ENCODE measurements around the gene METTL22. TPM values are rescaled to one million over a fixed set of nuclear protein-coding genes. Genes with fewer than 3 reads are reported as not detected.

METTL22 gene
- total and polyA plus RNA-seq, 4 donors, result 17.9 to 39.4 (median 32.4) TPM

DNA sequence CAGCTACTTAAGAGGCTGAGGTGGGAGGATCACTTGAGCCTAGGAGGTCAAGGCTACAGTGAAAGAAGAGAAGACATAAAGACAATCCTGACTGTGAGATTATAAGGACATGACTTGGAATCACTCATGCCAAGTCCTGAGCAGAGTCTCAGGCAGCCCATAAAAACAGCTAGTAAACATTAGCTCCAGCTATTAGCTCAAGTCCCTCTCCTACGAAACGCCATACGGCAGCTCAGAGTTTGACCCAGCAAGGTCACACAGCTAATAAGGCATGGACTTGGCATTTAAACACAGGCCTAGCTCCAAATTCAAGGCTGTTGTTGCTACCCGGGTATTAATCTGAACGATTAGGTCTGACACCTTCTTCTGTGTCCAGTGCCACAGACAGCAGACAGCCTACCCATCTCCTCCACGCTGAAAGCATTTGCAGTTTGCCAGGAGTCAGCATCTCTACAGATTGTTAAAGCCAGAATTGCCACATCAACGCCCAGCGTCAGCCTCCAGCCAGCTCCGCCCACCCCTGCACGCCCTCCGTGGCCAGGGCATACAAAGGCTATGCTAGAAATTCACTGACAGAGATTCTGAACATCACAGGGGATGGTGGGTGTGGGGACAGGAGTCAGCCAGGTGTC, 21.2 kb upstream of the METTL22 start:
- 58 to 73% methylated on average over 11 of the region's 11 CpGs for WGBS, 2 donors
- Histone ChIP-seq H3K9me3 (ENCODE audit: control insufficient read depth in 4 of 4, insufficient read depth in 3 of 4, low read length in 3 of 4) (peaks cover 0 to 21% (median 7%) of the 10 kb centered on the region in 4 donors), H3K4me1 (ENCODE audit: control insufficient read depth in 5 of 5, insufficient read depth in 5 of 5, low read length in 5 of 5) (peaks cover 0 to 11% (median 0%) of the 10 kb centered on the region in 5 donors)

GRCh38 chr16:8605554-8605953, 15.9 kb upstream of the METTL22 start:
- H3K9ac ChIP-seq (ENCODE audit: insufficient read depth in 1 of 2, low read length in 2 of 2), result no peak overlapping the region
- no peak for ATAC-seq (ENCODE audit: insufficient read depth, low FRiP score)
- H3K4me1 ChIP-seq (ENCODE audit: control insufficient read depth in 5 of 5, insufficient read depth in 5 of 5, low read length in 5 of 5), result peaks cover 0 to 3% (median 0%) of the 10 kb centered on the region in 5 donors
- peaks cover 0 to 4% (median 2%) of the 10 kb centered on the region in 3 donors for H3K27me3 ChIP-seq (ENCODE audit: control insufficient read depth in 3 of 3, insufficient read depth in 3 of 3, low read length in 2 of 3)
- H3K4me3 ChIP-seq, result no peak overlapping the region
- no peak for DNase-seq
- no peaks in the 10 kb centered on the region for H3K36me3 ChIP-seq (ENCODE audit: control insufficient read depth in 4 of 4, insufficient read depth in 4 of 4, low read length in 4 of 4)
- no peak overlapping the region for H3K27ac ChIP-seq (ENCODE audit: low read depth in 1 of 2, low read length in 1 of 2)
- TF ChIP-seq CTCF (IDR thresholded peaks at IDR 0.05; ENCODE audit: control extremely low read depth, extremely low read depth), result no peak
- H3K9me3 ChIP-seq (ENCODE audit: control insufficient read depth in 4 of 4, insufficient read depth in 3 of 4, low read length in 3 of 4), result peaks cover 0 to 13% (median 1%) of the 10 kb centered on the region in 4 donors

More for the DNA sequence above, 21.2 kb upstream of the METTL22 start:
- H3K27me3 ChIP-seq (ENCODE audit: control insufficient read depth in 3 of 3, insufficient read depth in 3 of 3, low read length in 2 of 3), result peaks cover 0 to 6% (median 0%) of the 10 kb centered on the region in 3 donors
- no peak for ATAC-seq (ENCODE audit: insufficient read depth, low FRiP score)
- H3K9ac ChIP-seq (ENCODE audit: insufficient read depth in 1 of 2, low read length in 2 of 2), result no peak overlapping the region
- no peak for TF ChIP-seq CTCF (IDR thresholded peaks at IDR 0.05; ENCODE audit: control extremely low read depth, extremely low read depth)
- H3K4me3 ChIP-seq, result no peak overlapping the region
- H3K36me3 ChIP-seq (ENCODE audit: control insufficient read depth in 4 of 4, insufficient read depth in 4 of 4, low read length in 4 of 4), result no peaks in the 10 kb centered on the region
- DNase-seq, result peak; percentile 53 to 86 (median 78)
- no peak overlapping the region for H3K27ac ChIP-seq (ENCODE audit: low read depth in 1 of 2, low read length in 1 of 2)

GRCh38 chr16:8607214-8607613, 14.3 kb upstream of the METTL22 start:
- H3K9me3 ChIP-seq (ENCODE audit: control insufficient read depth in 4 of 4, insufficient read depth in 3 of 4, low read length in 3 of 4), result peaks cover 0 to 5% (median 0%) of the 10 kb centered on the region in 4 donors
- no peak overlapping the region for H3K4me3 ChIP-seq
- H3K27me3 ChIP-seq (ENCODE audit: control insufficient read depth in 3 of 3, insufficient read depth in 3 of 3, low read length in 2 of 3), result peaks cover 0 to 4% (median 2%) of the 10 kb centered on the region in 3 donors
- no peak for ATAC-seq (ENCODE audit: insufficient read depth, low FRiP score)
- H3K36me3 ChIP-seq (ENCODE audit: control insufficient read depth in 4 of 4, insufficient read depth in 4 of 4, low read length in 4 of 4), result no peaks in the 10 kb centered on the region
- no peak for DNase-seq
- TF ChIP-seq CTCF (IDR thresholded peaks at IDR 0.05; ENCODE audit: control extremely low read depth, extremely low read depth), result no peak
- H3K4me1 ChIP-seq (ENCODE audit: control insufficient read depth in 5 of 5, insufficient read depth in 5 of 5, low read length in 5 of 5), result peaks cover 0 to 2% (median 0%) of the 10 kb centered on the region in 5 donors
- WGBS, 2 donors, result 77 to 79% methylated on average over 9 of the region's 9 CpGs
- H3K9ac ChIP-seq (ENCODE audit: insufficient read depth in 1 of 2, low read length in 2 of 2), result no peak overlapping the region
- no peak overlapping the region for H3K27ac ChIP-seq (ENCODE audit: low read depth in 1 of 2, low read length in 1 of 2)
